SU-DHL-6 (cell line): Measurements from ENCODE around the gene FHOD1.

Experiments
- H2AFZ ChIP-seq: fragments of 200-600 bp; sonication (generic); 2 replicates; pipeline ENCODE4 v1.6.1; 2014; ENCODE audit warnings: low read depth, mild to moderate bottlenecking, moderate library complexity, mixed read lengths, antibody characterized with exemption, low read length; ENCODE audit not compliant: severe bottlenecking
- H3F3A ChIP-seq: fragments of 200-600 bp; shearing (Covaris generic); 2 replicates; pipeline ENCODE4 v1.6.0; 2016; ENCODE audit warnings: antibody characterized with exemption, mild to moderate bottlenecking; ENCODE audit not compliant: insufficient read depth
- H3K27ac ChIP-seq: fragments of 200-600 bp; sonication (generic); 2 replicates; pipeline ENCODE4 v1.5.1; 2016; ENCODE audit warnings: low read depth, mild to moderate bottlenecking, low read length, moderate library complexity, mixed read lengths
- H3K27me3 ChIP-seq: fragments of 200-600 bp; sonication (generic), shearing (Covaris generic); 2 replicates; pipeline ENCODE4 v1.6.0; 2014; ENCODE audit warnings: mild to moderate bottlenecking, low read length
- H3K36me3 ChIP-seq: fragments of 200-600 bp; sonication (generic); 2 replicates; pipeline ENCODE4 v1.6.1; 2014; ENCODE audit warnings: mild to moderate bottlenecking, low read length, mixed read lengths
- H3K4me2 ChIP-seq: fragments of 300-600, 200-600 bp; shearing (Covaris generic), sonication (generic); 2 replicates; pipeline ENCODE4 v1.6.0; 2014; ENCODE audit warnings: low read length, low read depth, mild to moderate bottlenecking; ENCODE audit not compliant: poor library complexity, severe bottlenecking
- H3K4me3 ChIP-seq: fragments of 200-600 bp; sonication (generic); 2 replicates; pipeline ENCODE4 v1.5.1; 2014; ENCODE audit warnings: antibody characterized with exemption, low read length, mild to moderate bottlenecking, mixed read lengths; ENCODE audit not compliant: insufficient read depth, poor library complexity, severe bottlenecking
- H3K79me2 ChIP-seq: fragments of 200-600 bp; sonication (generic); 2 replicates; pipeline ENCODE4 v1.6.1; 2014; ENCODE audit warnings: mild to moderate bottlenecking, low read length, moderate library complexity; ENCODE audit not compliant: insufficient read depth
- H3K9ac ChIP-seq: fragments of 200-600 bp; sonication (generic); 2 replicates; pipeline ENCODE4 v1.7.0; 2014; ENCODE audit warnings: mild to moderate bottlenecking, low read length
- H3K9me2 ChIP-seq: fragments of 200-600 bp; sonication (generic); replicated peaks from 2 replicates; pipeline ENCODE4 v1.6.1; 2014; ENCODE audit warnings: low read length; ENCODE audit not compliant: insufficient read depth
- H3K9me3 ChIP-seq: fragments of 200-600 bp; sonication (generic); 2 replicates; pipeline ENCODE4 v1.6.1; 2014; ENCODE audit warnings: low read length, mixed read lengths; ENCODE audit not compliant: insufficient read depth
- H4K20me1 ChIP-seq: fragments of 200-600 bp; sonication (generic); 2 replicates; pipeline ENCODE4 v1.6.1; 2014; ENCODE audit warnings: low read depth, mild to moderate bottlenecking, antibody characterized with exemption, low read length, moderate library complexity, mixed read lengths
- CTCF ChIP-seq: fragments of 200-600 bp; sonication (generic); IDR thresholded peaks from one replicate; pipeline ENCODE4 v1.5.1; 2017; ENCODE audit warnings: antibody characterized with exemption, mild to moderate bottlenecking, low read length, moderate library complexity; ENCODE audit not compliant: insufficient read depth, poor library complexity, severe bottlenecking
- EZH2phosphoT487 ChIP-seq: fragments of 200-600 bp; sonication (generic), shearing (Covaris generic); conservative IDR thresholded peaks from 2 replicates; pipeline ENCODE4 v1.6.1; 2018; ENCODE audit warnings: mild to moderate bottlenecking, antibody characterized with exemption, low read length, moderate library complexity, mixed read lengths

FHOD1 gene

GRCh38 chr16:67284699-67285646 lies 37.7 kb upstream of the FHOD1 start:
- no peaks in the 10 kb centered on the region for H3K9me2 ChIP-seq
- H2AFZ ChIP-seq: no peak overlapping the region
- H3K79me2 ChIP-seq: no peaks in the 10 kb centered on the region
- H3F3A ChIP-seq: no peaks in the 10 kb centered on the region
- H3K9ac ChIP-seq: no peak overlapping the region
- TF ChIP-seq EZH2phosphoT487 (no peak), CTCF (peak; percentile 21)
- H3K27ac ChIP-seq: no peak overlapping the region
- H4K20me1 ChIP-seq: no peaks in the 10 kb centered on the region
- no peaks in the 10 kb centered on the region for H3K9me3 ChIP-seq
- H3K4me3 ChIP-seq: no peak overlapping the region
- no peak overlapping the region for H3K4me2 ChIP-seq
- H3K36me3 ChIP-seq: no peaks in the 10 kb centered on the region
- no peaks in the 10 kb centered on the region for H3K27me3 ChIP-seq

- Histone ChIP-seq H3F3A (no peaks in the 10 kb centered on the region), H3K9me3 (no peaks in the 10 kb centered on the region), H3K27me3 (no peaks in the 10 kb centered on the region), H3K36me3 (no peaks in the 10 kb centered on the region), H3K4me3 (no peak overlapping the region), H2AFZ (no peak overlapping the region), H3K27ac (no peak overlapping the region), H3K9ac (no peak overlapping the region), H3K9me2 (no peaks in the 10 kb centered on the region), H4K20me1 (no peaks in the 10 kb centered on the region), H3K79me2 (no peaks in the 10 kb centered on the region), H3K4me2 (no peak overlapping the region)
- TF ChIP-seq CTCF (no peak), EZH2phosphoT487 (no peak)
These were observed 36.7 kb upstream of the FHOD1 start for GRCh38 chr16:67283826-67284555.

- Histone ChIP-seq H3K27me3 (no peaks in the 10 kb centered on the region), H3K9ac (no peak overlapping the region), H3K4me2 (no peak overlapping the region), H3F3A (no peaks in the 10 kb centered on the region), H2AFZ (no peak overlapping the region), H3K27ac (no peak overlapping the region), H3K79me2 (no peaks in the 10 kb centered on the region), H4K20me1 (no peaks in the 10 kb centered on the region), H3K9me2 (no peaks in the 10 kb centered on the region), H3K36me3 (no peaks in the 10 kb centered on the region), H3K9me3 (no peaks in the 10 kb centered on the region), H3K4me3 (no peak overlapping the region)
- TF ChIP-seq EZH2phosphoT487 (no peak), CTCF (no peak)
These were observed 36.0 kb upstream of the FHOD1 start for GRCh38 chr16:67283039-67283825.
